ENCODE results near the gene VSX2.

Gene VSX2

DNA sequence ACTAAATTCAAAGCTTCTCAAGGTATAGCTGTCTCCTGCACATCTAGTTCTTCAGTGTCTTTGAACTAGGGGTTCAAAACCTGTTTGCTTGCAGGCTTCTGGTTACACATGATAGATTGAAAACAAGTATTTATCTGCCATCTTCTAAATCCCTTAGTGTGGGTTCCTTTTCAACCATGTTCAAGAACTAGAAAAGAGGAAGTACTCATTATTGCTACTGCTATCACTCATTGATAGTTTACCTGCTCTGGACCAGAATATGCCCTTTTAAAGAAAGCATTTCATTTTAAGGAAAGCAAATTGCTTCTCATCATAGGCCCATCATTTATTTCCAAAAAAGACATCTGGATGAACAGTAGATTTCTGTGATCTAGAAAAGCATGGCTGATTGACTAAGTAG, 37.1 kb upstream of the VSX2 start:
- H3K4me2 ChIP-seq (ENCODE audit: low read length), result no peak overlapping the region

DNA sequence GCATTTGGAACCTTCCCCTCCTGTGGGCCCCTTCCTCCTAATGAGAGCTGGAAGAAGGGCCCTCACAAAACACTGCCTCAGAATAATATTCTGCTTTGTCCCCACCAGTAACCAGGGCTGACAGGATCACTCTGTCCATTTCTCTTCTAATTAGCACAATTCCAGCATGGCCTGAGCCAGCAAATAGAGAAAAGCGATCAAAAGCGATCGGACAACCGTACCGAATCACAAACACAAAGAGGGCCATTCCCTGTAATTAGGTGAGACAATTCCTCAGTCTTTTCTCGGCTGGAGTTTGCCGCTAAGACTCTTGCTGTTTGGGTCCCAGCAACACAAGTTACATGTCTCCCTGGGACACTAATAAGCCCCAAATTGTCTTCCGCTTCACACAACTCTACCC, 35.6 kb upstream of the VSX2 start:
- H3K56ac ChIP-seq (ENCODE audit: low read length), result no peak overlapping the region
- H3K4me3 ChIP-seq (ENCODE audit: low read length), result no peak overlapping the region
- H3K23ac ChIP-seq (ENCODE audit: low read length), result no peak overlapping the region
- H3K79me2 ChIP-seq (ENCODE audit: control insufficient read depth, insufficient read depth, low read length), result no peaks in the 10 kb centered on the region
- WGBS (ENCODE audit: extremely low coverage, insufficient coverage, low lambda C conversion rate), result no CpG with 5 or more reads among the region's 8 CpGs
- H2BK15ac ChIP-seq (replicated peaks; ENCODE audit: low read depth), result no peak overlapping the region
- H3K27ac ChIP-seq (ENCODE audit: low read depth, low read length), result no peak overlapping the region
- H3K18ac ChIP-seq (ENCODE audit: low read length), result no peak overlapping the region
- no peak for DNase-seq
- H3K4me1 ChIP-seq (ENCODE audit: control insufficient read depth, low read depth, low read length), result no peaks in the 10 kb centered on the region
- no peaks in the 10 kb centered on the region for H3K79me1 ChIP-seq (ENCODE audit: low read length)
- no peak overlapping the region for H4K8ac ChIP-seq (ENCODE audit: low read depth, low read length)
- H2BK5ac ChIP-seq (ENCODE audit: low read length), result no peak overlapping the region
- no peak overlapping the region for H3K4me2 ChIP-seq (ENCODE audit: low read length)
- no peak overlapping the region for H2BK120ac ChIP-seq (ENCODE audit: low read depth, low read length)
- no peak overlapping the region for H2AK5ac ChIP-seq (ENCODE audit: low read length)
- H4K5ac ChIP-seq (ENCODE audit: low read length), result no peak overlapping the region
- H3K4ac ChIP-seq (ENCODE audit: low read depth, low read length), result no peak overlapping the region
- H3K9ac ChIP-seq (ENCODE audit: low read length), result no peak overlapping the region
- H3K36me3 ChIP-seq (ENCODE audit: control insufficient read depth, insufficient read depth, low read length), result no peaks in the 10 kb centered on the region
- no peaks in the 10 kb centered on the region for H3K27me3 ChIP-seq (ENCODE audit: insufficient read depth, low read length, poor library complexity)

More for the DNA sequence above, 37.1 kb upstream of the VSX2 start:
- H3K79me2 ChIP-seq (ENCODE audit: control insufficient read depth, insufficient read depth, low read length), result no peaks in the 10 kb centered on the region
- H3K4me1 ChIP-seq (ENCODE audit: control insufficient read depth, low read depth, low read length), result no peaks in the 10 kb centered on the region
- H3K56ac ChIP-seq (ENCODE audit: low read length), result no peak overlapping the region
- H3K36me3 ChIP-seq (ENCODE audit: control insufficient read depth, insufficient read depth, low read length), result no peaks in the 10 kb centered on the region
- no peak overlapping the region for H3K9ac ChIP-seq (ENCODE audit: low read length)
- no peak overlapping the region for H4K5ac ChIP-seq (ENCODE audit: low read length)
- no peak overlapping the region for H4K8ac ChIP-seq (ENCODE audit: low read depth, low read length)
- H3K27ac ChIP-seq (ENCODE audit: low read depth, low read length), result no peak overlapping the region
- H2BK5ac ChIP-seq (ENCODE audit: low read length), result no peak overlapping the region
- H3K18ac ChIP-seq (ENCODE audit: low read length), result no peak overlapping the region
- no peak overlapping the region for H3K4me3 ChIP-seq (ENCODE audit: low read length)
- H3K23ac ChIP-seq (ENCODE audit: low read length), result no peak overlapping the region
- no peak overlapping the region for H2BK15ac ChIP-seq (replicated peaks; ENCODE audit: low read depth)
- DNase-seq, result no peak
- no peaks in the 10 kb centered on the region for H3K27me3 ChIP-seq (ENCODE audit: insufficient read depth, low read length, poor library complexity)
- H3K79me1 ChIP-seq (ENCODE audit: low read length), result no peaks in the 10 kb centered on the region
- no peak overlapping the region for H3K4ac ChIP-seq (ENCODE audit: low read depth, low read length)
- no peak overlapping the region for H2BK120ac ChIP-seq (ENCODE audit: low read depth, low read length)
- H2AK5ac ChIP-seq (ENCODE audit: low read length), result no peak overlapping the region

DNA sequence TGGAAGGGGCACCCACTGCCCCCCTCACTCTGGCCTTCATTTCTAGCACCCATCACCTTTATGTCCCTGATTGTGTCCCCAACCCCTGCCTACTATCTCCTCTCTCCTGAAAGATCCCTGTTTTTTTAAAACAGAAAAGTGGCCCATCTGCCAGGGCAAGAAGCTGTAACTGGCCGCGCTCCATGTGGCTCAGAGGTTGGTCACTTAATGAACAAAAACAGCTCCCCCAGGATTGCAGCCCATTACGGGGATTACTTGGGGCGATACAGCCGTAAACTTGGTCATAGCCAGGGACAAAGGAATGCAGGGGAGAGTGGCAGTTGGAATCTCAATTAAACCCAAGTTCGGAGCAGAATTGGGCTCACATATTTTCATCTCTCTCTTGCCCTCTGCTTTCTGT, 34.8 kb upstream of the VSX2 start:
- Histone ChIP-seq H3K4ac (ENCODE audit: low read depth, low read length) (no peak overlapping the region), H3K79me2 (ENCODE audit: control insufficient read depth, insufficient read depth, low read length) (no peaks in the 10 kb centered on the region), H3K4me2 (ENCODE audit: low read length) (no peak overlapping the region), H3K36me3 (ENCODE audit: control insufficient read depth, insufficient read depth, low read length) (no peaks in the 10 kb centered on the region), H2BK120ac (ENCODE audit: low read depth, low read length) (no peak overlapping the region), H3K4me3 (ENCODE audit: low read length) (no peak overlapping the region), H3K79me1 (ENCODE audit: low read length) (no peaks in the 10 kb centered on the region), H3K4me1 (ENCODE audit: control insufficient read depth, low read depth, low read length) (no peaks in the 10 kb centered on the region), H2BK5ac (ENCODE audit: low read length) (no peak overlapping the region), H3K27me3 (ENCODE audit: insufficient read depth, low read length, poor library complexity) (no peaks in the 10 kb centered on the region), H3K56ac (ENCODE audit: low read length) (no peak overlapping the region), H4K8ac (ENCODE audit: low read depth, low read length) (no peak overlapping the region), H3K18ac (ENCODE audit: low read length) (no peak overlapping the region), H2BK15ac (replicated peaks; ENCODE audit: low read depth) (no peak overlapping the region), H4K5ac (ENCODE audit: low read length) (no peak overlapping the region), H3K27ac (ENCODE audit: low read depth, low read length) (no peak overlapping the region), H3K23ac (ENCODE audit: low read length) (no peak overlapping the region), H2AK5ac (ENCODE audit: low read length) (no peak overlapping the region), H3K9ac (ENCODE audit: low read length) (no peak overlapping the region)
- no CpG with 5 or more reads among the region's 6 CpGs for WGBS (ENCODE audit: extremely low coverage, insufficient coverage, low lambda C conversion rate)
- no peak for DNase-seq

DNA sequence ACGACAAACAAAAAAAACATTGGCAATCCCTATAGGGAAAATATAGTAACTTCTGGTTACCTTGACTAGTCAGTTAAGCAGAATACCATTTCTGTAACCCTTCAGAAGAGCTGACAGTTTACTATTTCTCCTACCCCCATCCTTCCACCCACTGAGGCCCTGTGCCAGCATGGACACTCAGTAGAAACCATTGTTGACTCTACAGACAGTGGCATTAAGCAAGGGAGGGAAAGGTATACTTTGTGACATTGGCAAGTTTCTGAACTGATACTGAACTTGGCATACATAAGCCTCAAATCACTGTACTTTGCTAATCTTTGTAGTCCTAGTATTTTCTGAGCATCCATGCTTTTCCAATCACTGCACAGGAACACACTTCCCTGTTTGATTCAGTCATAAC, 33.4 kb upstream of the VSX2 start:
- H3K4ac ChIP-seq (ENCODE audit: low read depth, low read length), result no peak overlapping the region
- WGBS (ENCODE audit: extremely low coverage, insufficient coverage, low lambda C conversion rate), result no CpG with 5 or more reads among the region's 1 CpG

DNA sequence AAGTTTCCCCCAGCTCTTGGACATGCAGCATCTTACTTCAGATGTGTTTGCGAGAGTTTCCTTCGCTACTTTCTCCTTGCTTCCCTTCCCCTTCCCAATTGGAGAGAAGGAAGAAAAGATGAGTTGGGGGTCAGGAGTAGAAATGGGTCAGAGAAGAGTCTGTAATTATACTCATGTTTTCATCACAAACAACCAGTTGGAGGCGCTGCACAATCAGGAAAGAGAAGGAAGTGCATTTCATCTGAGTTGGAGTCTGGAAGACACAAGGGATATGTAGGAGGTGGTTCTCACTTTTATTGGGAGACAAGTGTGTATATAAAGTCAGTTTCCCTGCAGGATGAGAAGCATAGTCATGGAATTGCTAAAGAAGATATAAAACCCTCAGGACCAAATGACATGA, 31.3 kb upstream of the VSX2 start:
- H3K4ac ChIP-seq (ENCODE audit: low read depth, low read length), result no peak overlapping the region
- H3K36me3 ChIP-seq (ENCODE audit: control insufficient read depth, insufficient read depth, low read length), result no peaks in the 10 kb centered on the region
- H2BK15ac ChIP-seq (replicated peaks; ENCODE audit: low read depth), result no peak overlapping the region
- H3K4me2 ChIP-seq (ENCODE audit: low read length), result no peak overlapping the region
- WGBS (ENCODE audit: extremely low coverage, insufficient coverage, low lambda C conversion rate), result no CpG with 5 or more reads among the region's 3 CpGs
- DNase-seq, result peak; percentile 59
- no peak overlapping the region for H2AK5ac ChIP-seq (ENCODE audit: low read length)
- no peak overlapping the region for H3K27ac ChIP-seq (ENCODE audit: low read depth, low read length)
- H2BK120ac ChIP-seq (ENCODE audit: low read depth, low read length), result no peak overlapping the region
- H3K9ac ChIP-seq (ENCODE audit: low read length), result no peak overlapping the region
- no peak overlapping the region for H3K23ac ChIP-seq (ENCODE audit: low read length)
- H3K27me3 ChIP-seq (ENCODE audit: insufficient read depth, low read length, poor library complexity), result no peaks in the 10 kb centered on the region
- no peak overlapping the region for H4K8ac ChIP-seq (ENCODE audit: low read depth, low read length)
- H3K79me1 ChIP-seq (ENCODE audit: low read length), result no peaks in the 10 kb centered on the region
- no peak overlapping the region for H3K4me3 ChIP-seq (ENCODE audit: low read length)
- H3K4me1 ChIP-seq (ENCODE audit: control insufficient read depth, low read depth, low read length), result no peaks in the 10 kb centered on the region
- no peaks in the 10 kb centered on the region for H3K79me2 ChIP-seq (ENCODE audit: control insufficient read depth, insufficient read depth, low read length)
- no peak overlapping the region for H2BK5ac ChIP-seq (ENCODE audit: low read length)
- no peak overlapping the region for H4K5ac ChIP-seq (ENCODE audit: low read length)
- H3K56ac ChIP-seq (ENCODE audit: low read length), result no peak overlapping the region
- no peak overlapping the region for H3K18ac ChIP-seq (ENCODE audit: low read length)

More for the DNA sequence above, 33.4 kb upstream of the VSX2 start:
- H3K18ac ChIP-seq (ENCODE audit: low read length), result no peak overlapping the region
- H3K56ac ChIP-seq (ENCODE audit: low read length), result no peak overlapping the region
- H3K4me3 ChIP-seq (ENCODE audit: low read length), result no peak overlapping the region
- H3K79me2 ChIP-seq (ENCODE audit: control insufficient read depth, insufficient read depth, low read length), result no peaks in the 10 kb centered on the region
- H4K8ac ChIP-seq (ENCODE audit: low read depth, low read length), result no peak overlapping the region
- H3K23ac ChIP-seq (ENCODE audit: low read length), result no peak overlapping the region
- no peak overlapping the region for H3K27ac ChIP-seq (ENCODE audit: low read depth, low read length)
- no peak overlapping the region for H3K9ac ChIP-seq (ENCODE audit: low read length)
- no peak for DNase-seq
- H3K27me3 ChIP-seq (ENCODE audit: insufficient read depth, low read length, poor library complexity), result no peaks in the 10 kb centered on the region
- H3K4me2 ChIP-seq (ENCODE audit: low read length), result no peak overlapping the region
- H4K5ac ChIP-seq (ENCODE audit: low read length), result no peak overlapping the region
- no peaks in the 10 kb centered on the region for H3K79me1 ChIP-seq (ENCODE audit: low read length)
- H3K36me3 ChIP-seq (ENCODE audit: control insufficient read depth, insufficient read depth, low read length), result no peaks in the 10 kb centered on the region
- H2BK5ac ChIP-seq (ENCODE audit: low read length), result no peak overlapping the region
- no peak overlapping the region for H2AK5ac ChIP-seq (ENCODE audit: low read length)
- H2BK120ac ChIP-seq (ENCODE audit: low read depth, low read length), result no peak overlapping the region
- no peaks in the 10 kb centered on the region for H3K4me1 ChIP-seq (ENCODE audit: control insufficient read depth, low read depth, low read length)
- H2BK15ac ChIP-seq (replicated peaks; ENCODE audit: low read depth), result no peak overlapping the region

DNA sequence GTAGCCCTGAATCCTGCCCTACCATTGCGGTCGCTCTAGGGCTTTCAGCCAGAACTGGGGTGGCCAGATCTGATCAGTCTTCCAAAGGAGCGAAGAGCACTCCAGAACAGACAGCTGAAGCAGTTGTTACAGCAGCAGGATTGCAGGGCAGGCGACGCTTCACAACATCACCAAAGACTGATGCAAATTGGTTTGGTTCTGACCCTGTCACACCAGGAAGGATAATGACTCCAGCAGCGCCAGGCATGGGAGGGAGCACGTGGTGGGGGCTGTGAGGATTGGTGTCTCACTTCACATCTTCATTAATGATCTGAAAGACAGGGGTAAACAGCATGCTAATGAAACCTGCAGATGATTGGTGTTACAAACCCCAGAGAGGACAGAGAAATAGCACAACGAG, 30.6 kb upstream of the VSX2 start:
- H3K4me1 ChIP-seq (ENCODE audit: control insufficient read depth, low read depth, low read length), result no peaks in the 10 kb centered on the region
- H3K79me2 ChIP-seq (ENCODE audit: control insufficient read depth, insufficient read depth, low read length), result no peaks in the 10 kb centered on the region
- H2BK15ac ChIP-seq (replicated peaks; ENCODE audit: low read depth), result no peak overlapping the region
- no peak for DNase-seq
- H3K23ac ChIP-seq (ENCODE audit: low read length), result no peak overlapping the region
- H2BK120ac ChIP-seq (ENCODE audit: low read depth, low read length), result no peak overlapping the region
- no peak overlapping the region for H3K4me3 ChIP-seq (ENCODE audit: low read length)
- H3K4me2 ChIP-seq (ENCODE audit: low read length), result no peak overlapping the region
- no peak overlapping the region for H3K18ac ChIP-seq (ENCODE audit: low read length)
- H4K8ac ChIP-seq (ENCODE audit: low read depth, low read length), result no peak overlapping the region
- H3K79me1 ChIP-seq (ENCODE audit: low read length), result no peaks in the 10 kb centered on the region
- no CpG with 5 or more reads among the region's 8 CpGs for WGBS (ENCODE audit: extremely low coverage, insufficient coverage, low lambda C conversion rate)
- no peak overlapping the region for H3K56ac ChIP-seq (ENCODE audit: low read length)
- no peak overlapping the region for H3K4ac ChIP-seq (ENCODE audit: low read depth, low read length)
- H2BK5ac ChIP-seq (ENCODE audit: low read length), result no peak overlapping the region
- H3K36me3 ChIP-seq (ENCODE audit: control insufficient read depth, insufficient read depth, low read length), result no peaks in the 10 kb centered on the region
- no peak overlapping the region for H3K27ac ChIP-seq (ENCODE audit: low read depth, low read length)
- no peak overlapping the region for H2AK5ac ChIP-seq (ENCODE audit: low read length)
- no peak overlapping the region for H3K9ac ChIP-seq (ENCODE audit: low read length)
- no peaks in the 10 kb centered on the region for H3K27me3 ChIP-seq (ENCODE audit: insufficient read depth, low read length, poor library complexity)
- H4K5ac ChIP-seq (ENCODE audit: low read length), result no peak overlapping the region
